Kidney epithelial cell (primary cell): Measurements from ENCODE around the gene CUZD1. TPM values are rescaled to one million over a fixed set of nuclear protein-coding genes. Genes with fewer than 3 reads are reported as not detected.

ENCODE experiments used
- DNase-seq: peaks from one replicate; pipeline ENCODE4 v3.0.0-alpha.2; 2010; ENCODE audit warnings: low read depth
- H3K27me3 ChIP-seq: 2 replicates; pipeline ENCODE4 v1.6.0; 2011; ENCODE audit warnings: low read length; ENCODE audit not compliant: control insufficient read depth, insufficient read depth
- H3K36me3 ChIP-seq: 2 replicates; pipeline ENCODE4 v1.5.1; 2011; ENCODE audit warnings: low read length; ENCODE audit not compliant: control insufficient read depth, insufficient read depth
- H3K4me3 ChIP-seq: 2 replicates; pipeline ENCODE4 v1.5.1; 2011; ENCODE audit warnings: low read depth, mild to moderate bottlenecking, control low read depth, low read length
- total RNA-seq: library from RNA; depleted of rRNA; stranded (reverse); fragments of >200 nt; gene quantifications from 2 replicates; pipeline ENCODE4 v1.2.3, GENCODE V29; 2015
- TF ChIP-seq, protein P1 (sequence below): IDR thresholded peaks from 2 replicates; pipeline ENCODE4 v1.5.1; 2011; ENCODE audit warnings: mild to moderate bottlenecking, moderate library complexity, low read length, control low read depth, inconsistent platforms; ENCODE audit not compliant: insufficient read depth, poor library complexity, severe bottlenecking

Gene CUZD1
- total RNA-seq, 1 donor from 2014 or later: 1.2 TPM

DNA sequence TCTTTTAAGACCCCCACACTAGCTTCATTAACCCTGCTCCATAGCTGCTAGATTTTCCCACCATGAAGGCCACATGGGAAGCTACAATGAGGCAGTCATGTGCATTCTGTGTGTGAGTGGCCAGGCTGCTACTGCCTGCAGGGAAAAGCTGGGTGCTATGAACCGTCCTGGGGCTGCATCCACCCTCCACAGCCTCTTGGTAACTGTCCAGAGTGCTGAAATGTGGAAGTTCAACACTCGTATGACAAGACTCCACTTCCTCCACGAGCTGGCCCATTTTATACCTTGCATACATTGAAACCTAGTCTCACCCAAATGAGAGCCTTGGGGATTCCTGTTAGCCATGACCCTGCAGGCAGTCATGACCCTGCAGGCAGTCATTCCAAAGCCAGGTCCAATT lies 59.4 kb downstream of the CUZD1 start:
- TF ChIP-seq, protein P1, sequence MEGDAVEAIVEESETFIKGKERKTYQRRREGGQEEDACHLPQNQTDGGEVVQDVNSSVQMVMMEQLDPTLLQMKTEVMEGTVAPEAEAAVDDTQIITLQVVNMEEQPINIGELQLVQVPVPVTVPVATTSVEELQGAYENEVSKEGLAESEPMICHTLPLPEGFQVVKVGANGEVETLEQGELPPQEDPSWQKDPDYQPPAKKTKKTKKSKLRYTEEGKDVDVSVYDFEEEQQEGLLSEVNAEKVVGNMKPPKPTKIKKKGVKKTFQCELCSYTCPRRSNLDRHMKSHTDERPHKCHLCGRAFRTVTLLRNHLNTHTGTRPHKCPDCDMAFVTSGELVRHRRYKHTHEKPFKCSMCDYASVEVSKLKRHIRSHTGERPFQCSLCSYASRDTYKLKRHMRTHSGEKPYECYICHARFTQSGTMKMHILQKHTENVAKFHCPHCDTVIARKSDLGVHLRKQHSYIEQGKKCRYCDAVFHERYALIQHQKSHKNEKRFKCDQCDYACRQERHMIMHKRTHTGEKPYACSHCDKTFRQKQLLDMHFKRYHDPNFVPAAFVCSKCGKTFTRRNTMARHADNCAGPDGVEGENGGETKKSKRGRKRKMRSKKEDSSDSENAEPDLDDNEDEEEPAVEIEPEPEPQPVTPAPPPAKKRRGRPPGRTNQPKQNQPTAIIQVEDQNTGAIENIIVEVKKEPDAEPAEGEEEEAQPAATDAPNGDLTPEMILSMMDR: no peak
- Histone ChIP-seq H3K4me3 (no peak overlapping the region), H3K27me3 (no peaks in the 10 kb centered on the region), H3K36me3 (no peaks in the 10 kb centered on the region)
- no peak for DNase-seq

DNA sequence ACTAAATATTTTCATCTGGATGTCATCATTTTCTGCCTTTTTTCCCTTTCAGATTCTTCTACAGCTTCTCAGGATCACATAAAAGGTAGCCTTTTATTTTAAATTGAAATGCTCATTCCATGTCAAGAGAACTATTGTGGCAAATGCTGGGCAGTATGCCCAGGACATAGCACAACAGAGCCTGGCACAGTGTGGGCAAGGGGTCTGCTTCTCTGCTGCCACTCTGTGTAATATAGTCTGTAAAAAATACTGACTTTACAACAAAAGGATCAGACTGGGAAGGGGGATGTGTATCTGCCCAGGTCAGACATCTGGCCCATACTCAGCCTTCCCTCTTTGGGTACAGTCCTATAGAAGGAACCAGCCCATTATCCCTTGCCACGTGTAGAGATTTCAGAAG lies 62.7 kb downstream of the CUZD1 start:
- TF ChIP-seq, protein P1: no peak
- DNase-seq: no peak
- no peak overlapping the region for H3K4me3 ChIP-seq
- no peaks in the 10 kb centered on the region for H3K27me3 ChIP-seq
- no peaks in the 10 kb centered on the region for H3K36me3 ChIP-seq

Other genes with a start within 250 kb of the CUZD1 start
- not detected in 2 replicates for gene C10orf120, start 146.0 kb downstream of the CUZD1 start, total RNA-seq
- gene FAM24B, start 33.7 kb upstream of the CUZD1 start, total RNA-seq: 14.6 and 18.2 TPM in 2 replicates
- gene FAM24A, start 64.8 kb upstream of the CUZD1 start, total RNA-seq: not detected in 2 replicates
- gene C10orf88, start 108.4 kb upstream of the CUZD1 start, total RNA-seq: 8.4 and 10.6 TPM in 2 replicates
- gene PSTK, start 134.5 kb upstream of the CUZD1 start, total RNA-seq: 6.0 and 11.4 TPM in 2 replicates
- 3.0 and 5.3 TPM in 2 replicates for gene IKZF5, start 162.9 kb upstream of the CUZD1 start, total RNA-seq
- gene ACADSB, start 163.1 kb upstream of the CUZD1 start, total RNA-seq: 5.1 and 5.6 TPM in 2 replicates